H9 (cell line): ENCODE results near the gene GPR108. TPM values are rescaled to one million over a fixed set of nuclear protein-coding genes. Genes with fewer than 3 reads are reported as not detected.

Experiments used
- DNase-seq: peaks from one replicate; pipeline ENCODE4 v3.0.0-alpha.2; 2017
- H2AFZ ChIP-seq: one replicate; pipeline ENCODE4 v1.6.1; 2013; ENCODE audit warnings: mild to moderate bottlenecking, low read length, control low read depth, moderate library complexity
- H2AK5ac ChIP-seq: 2 replicates; pipeline ENCODE4 v1.6.1; 2013; ENCODE audit warnings: low read length, control low read depth, mixed read lengths; ENCODE audit not compliant: insufficient read length
- H2BK120ac ChIP-seq: one replicate; pipeline ENCODE4 v1.6.1; 2013; ENCODE audit warnings: low read depth, mild to moderate bottlenecking, low read length, control low read depth, inconsistent platforms; ENCODE audit not compliant: poor library complexity, severe bottlenecking
- H2BK12ac ChIP-seq: 2 replicates; pipeline ENCODE4 v1.6.1; 2013; ENCODE audit warnings: low read length, control low read depth, mixed read lengths, low read depth; ENCODE audit not compliant: insufficient read length
- H2BK15ac ChIP-seq: 2 replicates; pipeline ENCODE4 v1.6.1; 2013; ENCODE audit warnings: low read depth, low read length, control low read depth
- H2BK20ac ChIP-seq: one replicate; pipeline ENCODE4 v1.6.1; 2013; ENCODE audit warnings: low read depth, mild to moderate bottlenecking, low read length, control low read depth, inconsistent platforms; ENCODE audit not compliant: poor library complexity, severe bottlenecking
- H2BK5ac ChIP-seq: 2 replicates; pipeline ENCODE4 v1.6.1; 2013; ENCODE audit warnings: low read length, control low read depth, mixed read lengths; ENCODE audit not compliant: insufficient read length
- H3K14ac ChIP-seq: 2 replicates; pipeline ENCODE4 v1.6.1; 2013; ENCODE audit warnings: low read length, control low read depth; ENCODE audit not compliant: insufficient read depth
- H3K18ac ChIP-seq: 2 replicates; pipeline ENCODE4 v1.6.1; 2013; ENCODE audit warnings: low read depth, mild to moderate bottlenecking, mixed read lengths, low read length, control low read depth; ENCODE audit not compliant: insufficient read length
- H3K23ac ChIP-seq: 2 replicates; pipeline ENCODE4 v1.6.1; 2013; ENCODE audit warnings: low read length, control low read depth, mixed read lengths, low read depth; ENCODE audit not compliant: insufficient read length
- H3K23me2 ChIP-seq: 2 replicates; pipeline ENCODE4 v1.6.1; 2013; ENCODE audit warnings: low read depth, mild to moderate bottlenecking, mixed read lengths, low read length, control low read depth; ENCODE audit not compliant: insufficient read length, poor library complexity, severe bottlenecking
- H3K27ac ChIP-seq: 2 replicates; pipeline ENCODE4 v1.5.1; 2013; ENCODE audit warnings: low read length, control low read depth, mixed read lengths, low read depth; ENCODE audit not compliant: insufficient read length
- H3K27me3 ChIP-seq: 2 replicates; pipeline ENCODE4 v1.6.1; 2013; ENCODE audit warnings: low read length, control low read depth, inconsistent platforms; ENCODE audit not compliant: insufficient read depth
- H3K4ac ChIP-seq: 2 replicates; pipeline ENCODE4 v1.6.1; 2013; ENCODE audit warnings: low read depth, mild to moderate bottlenecking, control low read depth, inconsistent platforms, low read length, moderate library complexity
- H3K4me1 ChIP-seq: 2 replicates; pipeline ENCODE4 v1.6.1; 2013; ENCODE audit warnings: low read length, control low read depth, inconsistent platforms; ENCODE audit not compliant: insufficient read depth
- H3K4me2 ChIP-seq: 2 replicates; pipeline ENCODE4 v1.6.1; 2013; ENCODE audit warnings: low read length, control low read depth, mixed read lengths; ENCODE audit not compliant: insufficient read length, insufficient read depth
- H3K56ac ChIP-seq: 2 replicates; pipeline ENCODE4 v1.6.1; 2013; ENCODE audit warnings: low read depth, mild to moderate bottlenecking, mixed read lengths, low read length, control low read depth; ENCODE audit not compliant: insufficient read length
- H3K79me1 ChIP-seq: 2 replicates; pipeline ENCODE4 v1.6.1; 2013; ENCODE audit warnings: low read depth, mild to moderate bottlenecking, moderate library complexity, low read length, control low read depth, inconsistent platforms; ENCODE audit not compliant: insufficient read depth, poor library complexity, severe bottlenecking
- H3K79me2 ChIP-seq: 2 replicates; pipeline ENCODE4 v1.6.1; 2013; ENCODE audit warnings: low read length, control low read depth, inconsistent platforms; ENCODE audit not compliant: insufficient read depth
- H3K9ac ChIP-seq: 2 replicates; pipeline ENCODE4 v1.6.1; 2013; ENCODE audit warnings: low read length, control low read depth, mixed read lengths; ENCODE audit not compliant: insufficient read length; ENCODE audit errors: extremely low read depth
- H3K9me3 ChIP-seq: one replicate; pipeline ENCODE4 v1.6.1; 2013; ENCODE audit warnings: low read depth, low read length, inconsistent platforms; ENCODE audit not compliant: control insufficient read depth
- H3T11ph ChIP-seq: one replicate; pipeline ENCODE4 v1.6.1; 2013; ENCODE audit warnings: mild to moderate bottlenecking, low read length, control low read depth, inconsistent platforms
- H4K20me1 ChIP-seq: one replicate; pipeline ENCODE4 v1.6.1; 2013; ENCODE audit not compliant: control insufficient read depth, insufficient read length, insufficient read depth
- H4K5ac ChIP-seq: 2 replicates; pipeline ENCODE4 v1.6.1; 2013; ENCODE audit warnings: low read depth, mild to moderate bottlenecking, mixed read lengths, low read length, control low read depth; ENCODE audit not compliant: insufficient read length
- H4K8ac ChIP-seq: replicated peaks from 2 replicates; pipeline ENCODE4 v1.6.1; 2013; ENCODE audit warnings: low read length, control low read depth, mixed read lengths, low read depth; ENCODE audit not compliant: insufficient read length
- H4K91ac ChIP-seq: 2 replicates; pipeline ENCODE4 v1.6.1; 2013; ENCODE audit warnings: low read depth, mild to moderate bottlenecking, moderate library complexity, mixed read lengths, low read length, control low read depth; ENCODE audit not compliant: insufficient read length
- H3K27ac Mint-ChIP-seq, 3 experiments: 2 replicates in 2 of 3; 3 replicates in 1 of 3; pipeline ENCODE4 v1.8.0; 2020 to 2021; ENCODE audit warnings: mixed read lengths in 3 of 3, mild to moderate bottlenecking in 1 of 3, moderate library complexity in 1 of 3
- H3K27me3 Mint-ChIP-seq: 2 replicates; pipeline ENCODE4 v1.8.0; 2021; ENCODE audit warnings: low read depth, mild to moderate bottlenecking, moderate library complexity, mixed read lengths
- H3K36me3 Mint-ChIP-seq, 3 experiments: 2 replicates in 2 of 3; 3 replicates in 1 of 3; pipeline ENCODE4 v1.8.0; 2020 to 2021; ENCODE audit warnings: low read depth in 3 of 3, mixed read lengths in 3 of 3; ENCODE audit not compliant: insufficient read depth in 1 of 3
- H3K4me1 Mint-ChIP-seq, 2 experiments: 2 replicates each; pipeline ENCODE4 v1.8.0; 2020; ENCODE audit warnings: mixed read lengths in 2 of 2
- H3K4me3 Mint-ChIP-seq, 2 experiments: 2 replicates in 1 of 2; 3 replicates in 1 of 2; pipeline ENCODE4 v1.8.0; 2020 to 2021; ENCODE audit warnings: mild to moderate bottlenecking in 2 of 2, mixed read lengths in 2 of 2, moderate library complexity in 1 of 2
- H3K9me3 Mint-ChIP-seq, 2 experiments: 2 replicates in 1 of 2; 3 replicates in 1 of 2; pipeline ENCODE4 v1.8.0; 2020; ENCODE audit warnings: mild to moderate bottlenecking in 2 of 2, mixed read lengths in 2 of 2, moderate library complexity in 1 of 2
- CTCF ChIP-seq: fragments of 200-600 bp; sonication (generic); conservative IDR thresholded peaks from 3 replicates; pipeline ENCODE4 v1.8.0; 2021; ENCODE audit warnings: antibody characterized with exemption, mild to moderate bottlenecking
- WGBS: extraction: QIAGEN DNeasy Blood & Tissue Kit; methylation state at CpG from one replicate; pipeline ENCODE4 v1.1.7; 2013; ENCODE audit warnings: missing lambda C conversion rate, low lambda C conversion rate, mixed read lengths; ENCODE audit not compliant: insufficient read length; ENCODE audit errors: extremely low coverage; 5-methylcytosine and 5-hydroxymethylcytosine counted together
- total RNA-seq: library from RNA; stranded (reverse); gene quantifications from 2 replicates; pipeline ENCODE4 v1.2.1, GENCODE V29; 2021

Gene GPR108
- total RNA-seq, 1 experiment from 2014 or later, result 38.2 TPM

DNA sequence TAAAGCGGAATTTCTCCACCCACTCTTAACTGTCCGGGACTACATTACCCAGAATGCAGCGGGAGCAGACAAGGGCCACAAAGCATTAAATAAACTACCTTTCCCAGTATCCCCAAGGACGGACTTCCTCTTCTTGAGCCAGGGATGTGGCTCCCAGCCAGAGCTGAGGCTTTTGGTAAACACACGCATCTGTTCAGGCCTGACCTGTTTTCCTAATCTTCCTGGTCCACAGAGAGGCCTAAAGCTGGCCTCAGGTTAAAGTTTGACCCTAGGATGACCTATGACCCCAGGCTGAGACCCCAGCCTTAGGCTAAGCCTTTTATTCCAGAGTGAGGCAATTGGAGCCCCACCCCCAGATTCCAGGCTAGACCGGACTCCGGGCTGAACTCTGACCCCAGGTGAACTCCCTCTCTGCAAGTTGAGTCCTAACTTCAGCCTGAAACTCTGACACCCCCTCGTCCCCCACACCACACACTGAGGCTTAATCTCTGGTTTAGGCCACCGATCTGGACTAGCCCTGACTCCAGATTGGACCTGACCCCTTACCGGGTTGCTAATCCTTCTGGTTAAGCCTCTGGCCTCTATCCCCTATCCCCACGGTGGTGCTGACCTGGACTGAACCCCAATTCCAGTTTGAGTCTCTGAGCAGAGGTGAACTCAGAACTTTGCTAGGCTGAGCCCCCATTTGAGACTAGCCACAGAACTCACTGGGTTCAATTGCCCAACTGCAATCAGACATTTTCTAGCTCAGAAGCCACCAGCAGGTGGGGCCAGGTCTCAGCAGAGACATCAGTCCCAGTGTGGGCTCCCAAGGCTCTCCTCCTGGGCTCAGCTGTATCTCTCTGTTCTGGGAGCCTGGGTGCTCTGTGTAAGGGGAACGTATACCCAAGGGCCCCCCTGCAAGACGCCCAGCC lies 750 bp upstream of the GPR108 start:
- Histone ChIP-seq H2AFZ (no peak overlapping the region), H3T11ph (no peak overlapping the region), H3K79me2 (no peaks in the 10 kb centered on the region; the same call in 1 of the 2 replicates), H2BK12ac (no peak overlapping the region), H3K27me3 (no peaks in the 10 kb centered on the region), H3K23me2 (peaks cover 25% of the 10 kb centered on the region), H3K27ac (no peak overlapping the region), H4K91ac (no peak overlapping the region), H2BK15ac (peak overlapping the region; percentile 57; the same call in 1 of the 2 replicates), H3K56ac (no peak overlapping the region), H3K79me1 (no peaks in the 10 kb centered on the region), H4K8ac (no peak overlapping the region), H4K5ac (no peak overlapping the region), H3K23ac (no peak overlapping the region), H4K20me1 (no peaks in the 10 kb centered on the region), H3K9ac (no peak overlapping the region), H2BK20ac (no peak overlapping the region), H3K4ac (no peak overlapping the region), H3K4me2 (peak overlapping the region; percentile 79), H3K18ac (peak overlapping the region; percentile 92), H3K9me3 (no peaks in the 10 kb centered on the region), H3K14ac (peak overlapping the region; percentile 60), H3K4me1 (peaks cover 10% of the 10 kb centered on the region), H2AK5ac (no peak overlapping the region), H2BK5ac (no peak overlapping the region), H2BK120ac (no peak overlapping the region)
- Mint-ChIP-seq H3K27ac (peak overlapping the region; percentile 78 to 95 (median 89)), H3K4me1 (peaks cover 42 to 58% of the 10 kb centered on the region in 2 experiments), H3K36me3 (peaks cover 10 to 16% (median 12%) of the 10 kb centered on the region in 3 experiments), H3K4me3 (peak overlapping the region; percentile 88 to 97), H3K27me3 (no peaks in the 10 kb centered on the region), H3K9me3 (no peaks in the 10 kb centered on the region)
- DNase-seq, result peak; percentile 86
- WGBS, result no CpG with 5 or more reads among the region's 13 CpGs
- peak; percentile 73 for TF ChIP-seq CTCF
